Small intestine (tissue), 7 donors: Measurements from ENCODE around the gene C17orf67. TPM values are rescaled to one million over a fixed set of nuclear protein-coding genes. Genes with fewer than 3 reads are reported as not detected.
"Not testable (repeated sequence)": the region's sequence is repeated elsewhere in the genome, so short reads cannot be mapped to it uniquely, and the experiment has no call there.

Source experiments
- DNase-seq, 2 donors: peaks; one replicate each; pipeline versions ENCODE4 v3.0.0 to v3.0.0-alpha.2; 2013
- FAIRE-seq: peaks from 2 replicates; lab custom pipeline; 2012; peaks lifted over from hg19 to GRCh38; lab: Jason Lieb, UNC
- H3K27ac ChIP-seq, 3 donors: one replicate each; pipeline ENCODE4 v1.5.1; 2013; ENCODE audit warnings: low read length in 2 of 3, mild to moderate bottlenecking in 2 of 3, control low read depth in 1 of 3, inconsistent platforms in 1 of 3, low read depth in 1 of 3, moderate library complexity in 1 of 3
- H3K27me3 ChIP-seq, 3 donors: one replicate each; pipeline ENCODE4 v1.6.1; 2013; ENCODE audit warnings: low read length in 3 of 3, inconsistent platforms in 1 of 3; ENCODE audit not compliant: control insufficient read depth in 3 of 3, insufficient read depth in 3 of 3
- H3K36me3 ChIP-seq, 3 donors: one replicate each; pipeline ENCODE4 v1.6.1; 2013; ENCODE audit warnings: low read length in 3 of 3, inconsistent platforms in 1 of 3, low read depth in 1 of 3, mild to moderate bottlenecking in 1 of 3, moderate library complexity in 1 of 3; ENCODE audit not compliant: control insufficient read depth in 3 of 3, insufficient read depth in 2 of 3
- H3K4me1 ChIP-seq, 3 donors: one replicate each; pipeline ENCODE4 v1.6.1; 2013; ENCODE audit warnings: low read length in 2 of 3, inconsistent platforms in 1 of 3, low read depth in 1 of 3, mild to moderate bottlenecking in 1 of 3, moderate library complexity in 1 of 3; ENCODE audit not compliant: control insufficient read depth in 3 of 3, insufficient read depth in 2 of 3
- H3K4me3 ChIP-seq, 3 donors: one replicate each; pipeline ENCODE4 v1.5.1; 2013; ENCODE audit warnings: low read length in 3 of 3, control low read depth in 1 of 3, inconsistent platforms in 1 of 3, low read depth in 1 of 3, mild to moderate bottlenecking in 1 of 3, moderate library complexity in 1 of 3
- H3K9me3 ChIP-seq, 2 donors: one replicate each; pipeline ENCODE4 v1.6.1; 2013; ENCODE audit warnings: low read depth in 1 of 2, low read length in 1 of 2; ENCODE audit not compliant: control insufficient read depth in 2 of 2, insufficient read depth in 1 of 2
- WGBS, 3 donors: extraction: QIAGEN DNeasy Blood & Tissue Kit; methylation state at CpG; one replicate each; pipeline ENCODE4 v1.1.7; 2013; 5-methylcytosine and 5-hydroxymethylcytosine counted together
- polyA plus RNA-seq, 4 donors: library from polyadenylated mRNA; stranded (reverse) in 3 of 4; unstranded in 1 of 4; fragments of 200-250 nt in 3 of 4; fragments of 120-200 nt in 1 of 4; gene quantifications; one replicate each; pipeline versions ENCODE4 v1.2.1 to v1.2.3, GENCODE V29; 2013
- donor health status: healthy with polysubstance abuse.
- donor health status: control.
- donor health status: control.
- donor health status: Bipolar disorder and iron deficiency.
- donor health status: healthy.

C17orf67 gene
- polyA plus RNA-seq, 4 donors = 0.62 to 41.9 (median 6.6) TPM

- peaks cover 0 to 18% (median 2%) of the 10 kb centered on the region in 3 donors for H3K27me3 ChIP-seq
- FAIRE-seq (no peak), DNase-seq (no peak)
- no peaks in the 10 kb centered on the region for H3K4me1 ChIP-seq
- 61 to 76% (median 74%) methylated on average over 8 of the region's 8 CpGs for whole genome bisulfite sequencing, 3 donors
- no peak overlapping the region for H3K27ac ChIP-seq
- H3K9me3 ChIP-seq = no peaks in the 10 kb centered on the region
- no peaks in the 10 kb centered on the region for H3K36me3 ChIP-seq
- no peak overlapping the region for H3K4me3 ChIP-seq
These were observed 61.3 kb downstream of the C17orf67 start for GRCh38 chr17:56772442-56772841.

GRCh38 chr17:56771975-56772374, 61.7 kb downstream of the C17orf67 start:
- Histone ChIP-seq H3K9me3 (no peaks in the 10 kb centered on the region), H3K4me1 (no peaks in the 10 kb centered on the region), H3K27ac (no peak overlapping the region), H3K4me3 (no peak overlapping the region), H3K27me3 (peaks cover 0 to 17% (median 2%) of the 10 kb centered on the region in 3 donors), H3K36me3 (no peaks in the 10 kb centered on the region)
- DNase-seq (no peak), FAIRE-seq (no peak)
- WGBS, 3 donors = 80 to 85% (median 80%) methylated on average over 4 of the region's 4 CpGs

- Histone ChIP-seq H3K4me1 (no peaks in the 10 kb centered on the region), H3K36me3 (no peaks in the 10 kb centered on the region), H3K9me3 (no peaks in the 10 kb centered on the region), H3K27me3 (peaks cover 0 to 17% (median 2%) of the 10 kb centered on the region in 3 donors), H3K4me3 (no peak overlapping the region), H3K27ac (no peak overlapping the region)
- WGBS, 3 donors = 27 to 72% (median 42%) methylated on average over 2 of the region's 2 CpGs
- no peak for DNase-seq
- no peak for FAIRE-seq
These were observed 62.2 kb downstream of the C17orf67 start for GRCh38 chr17:56771563-56771962.

GRCh38 chr17:56770427-56770826, 63.3 kb downstream of the C17orf67 start:
- H3K36me3 ChIP-seq = no peaks in the 10 kb centered on the region
- peaks cover 0 to 15% (median 2%) of the 10 kb centered on the region in 3 donors for H3K27me3 ChIP-seq
- H3K4me1 ChIP-seq = no peaks in the 10 kb centered on the region
- FAIRE-seq (no peak), DNase-seq (no peak)
- H3K27ac ChIP-seq = no peak overlapping the region
- H3K9me3 ChIP-seq = no peaks in the 10 kb centered on the region
- no peak overlapping the region for H3K4me3 ChIP-seq

- H3K4me3 ChIP-seq = no peak overlapping the region
- no peak for FAIRE-seq
- H3K4me1 ChIP-seq = no peaks in the 10 kb centered on the region
- no peak for DNase-seq
- no peak overlapping the region for H3K27ac ChIP-seq
- 89 to 92% (median 90%) methylated on average over 4 of the region's 4 CpGs for WGBS, 3 donors
- no peaks in the 10 kb centered on the region for H3K36me3 ChIP-seq
- H3K9me3 ChIP-seq = peaks cover 0 to 2% of the 10 kb centered on the region in 2 donors
- peaks cover 0 to 2% (median 2%) of the 10 kb centered on the region in 3 donors for H3K27me3 ChIP-seq
These were observed 68.3 kb downstream of the C17orf67 start for GRCh38 chr17:56765449-56765848.

- FAIRE-seq (no peak), DNase-seq (no peak)
- 59 to 78% (median 66%) methylated on average over 1 of the region's 1 CpG for WGBS, 3 donors
These were observed 70.7 kb downstream of the C17orf67 start for GRCh38 chr17:56762988-56763387.

GRCh38 chr17:56762144-56762543, 71.6 kb downstream of the C17orf67 start:
- Histone ChIP-seq H3K4me3 (no peak overlapping the region), H3K27ac (no peak overlapping the region), H3K9me3 (peaks cover 0 to 2% of the 10 kb centered on the region in 2 donors), H3K4me1 (no peaks in the 10 kb centered on the region), H3K27me3 (peaks cover 0 to 2% (median 0%) of the 10 kb centered on the region in 3 donors), H3K36me3 (no peaks in the 10 kb centered on the region)
- DNase-seq = no peak
- FAIRE-seq = no peak
- 82 to 92% (median 90%) methylated on average over 5 of the region's 5 CpGs for WGBS, 3 donors

More at GRCh38 chr17:56762988-56763387, 70.7 kb downstream of the C17orf67 start:
- Histone ChIP-seq H3K27ac (no peak overlapping the region), H3K9me3 (peaks cover 0 to 2% of the 10 kb centered on the region in 2 donors), H3K4me1 (no peaks in the 10 kb centered on the region), H3K36me3 (no peaks in the 10 kb centered on the region), H3K27me3 (peaks cover 0 to 2% (median under 1%) of the 10 kb centered on the region in 3 donors), H3K4me3 (no peak overlapping the region)

- H3K27me3 ChIP-seq = peaks cover 0 to 2% (median 0%) of the 10 kb centered on the region in 3 donors
- no peaks in the 10 kb centered on the region for H3K4me1 ChIP-seq
- no peak for DNase-seq
- no peaks in the 10 kb centered on the region for H3K36me3 ChIP-seq
- H3K4me3 ChIP-seq = no peak overlapping the region
- no peak for FAIRE-seq
- no peak overlapping the region for H3K27ac ChIP-seq
- peaks cover 0 to 2% of the 10 kb centered on the region in 2 donors for H3K9me3 ChIP-seq
- 51 to 79% (median 76%) methylated on average over 2 of the region's 2 CpGs for WGBS, 3 donors
These were observed 72.3 kb downstream of the C17orf67 start for GRCh38 chr17:56761387-56761786.

GRCh38 chr17:56757611-56758010, 76.1 kb downstream of the C17orf67 start:
- H3K9me3 ChIP-seq, H3K27ac ChIP-seq, H3K4me3 ChIP-seq, H3K27me3 ChIP-seq, H3K36me3 ChIP-seq, H3K4me1 ChIP-seq, FAIRE-seq, DNase-seq: not testable (repeated sequence)
- WGBS, 3 donors = 90 to 93% (median 93%) methylated on average over 7 of the region's 7 CpGs
